HG03060 (cell line): ENCODE measurements around the gene NSL1.

ENCODE experiments used
- ATAC-seq: cut with Tn5 transposase; IDR thresholded peaks from one replicate; pipeline ENCODE4 v1.9.1; 2021; ENCODE audit warnings: low read depth, moderate number of reproducible peaks; ENCODE audit not compliant: unreplicated experiment

The NSL1 gene, protein sequence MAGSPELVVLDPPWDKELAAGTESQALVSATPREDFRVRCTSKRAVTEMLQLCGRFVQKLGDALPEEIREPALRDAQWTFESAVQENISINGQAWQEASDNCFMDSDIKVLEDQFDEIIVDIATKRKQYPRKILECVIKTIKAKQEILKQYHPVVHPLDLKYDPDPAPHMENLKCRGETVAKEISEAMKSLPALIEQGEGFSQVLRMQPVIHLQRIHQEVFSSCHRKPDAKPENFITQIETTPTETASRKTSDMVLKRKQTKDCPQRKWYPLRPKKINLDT

GRCh38 chr1:212791676-212792395, at the start of gene NSL1, which contains the start of gene TATDN3:
NSL1 (minus strand) TSS chr1:212791777; CDS start chr1:212791763, 14 bp downstream.
TATDN3 (plus strand) TSS chr1:212791894; CDS start chr1:212791922, 28 bp downstream.
- ATAC-seq, result peak; percentile 48

DNA sequence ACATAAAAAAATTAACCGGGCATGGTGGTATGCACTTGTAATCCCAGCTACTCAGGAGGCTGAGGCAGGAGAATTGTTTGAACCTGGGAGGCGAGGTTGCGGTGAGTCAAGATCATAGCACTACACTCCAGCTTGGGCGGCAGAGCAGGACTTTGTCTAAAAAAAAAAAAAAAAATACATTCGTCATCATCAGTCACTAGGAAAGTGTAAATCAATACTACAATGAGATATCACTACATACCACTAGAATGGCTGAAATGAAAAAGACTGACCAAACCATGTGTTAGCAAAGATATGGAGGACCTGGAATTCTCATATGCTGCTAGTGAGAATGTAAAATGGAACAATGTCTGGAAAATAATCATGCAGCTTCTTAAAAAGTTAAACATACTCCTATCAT, 46.6 kb upstream of the NSL1 start:
- ATAC-seq, result no peak

GRCh38 chr1:212833211-212834207, 41.9 kb upstream of the NSL1 start:
- peak; percentile 81 for ATAC-seq

DNA sequence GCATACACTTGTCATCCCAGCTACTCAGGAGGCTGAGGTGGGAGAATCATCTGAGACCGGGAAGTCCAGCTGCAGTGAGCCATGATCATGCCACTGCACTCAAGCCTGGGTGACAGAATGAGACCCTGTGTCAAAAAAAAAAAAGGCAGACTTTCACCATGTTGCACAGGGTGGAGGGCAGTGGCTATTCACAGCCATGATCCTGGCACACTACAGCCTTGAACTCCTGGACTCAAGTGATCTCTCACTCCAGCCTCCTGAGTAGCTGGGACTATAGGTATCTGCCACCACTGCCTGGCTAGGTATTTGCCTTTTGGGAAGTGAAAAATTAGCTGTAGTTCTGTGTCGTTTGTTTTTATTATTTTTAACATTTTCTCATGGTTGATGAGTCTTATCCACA, 36.8 kb upstream of the NSL1 start:
- no peak for ATAC-seq

- ATAC-seq, result no peak
Measured at GRCh38 chr1:212827831-212828278, 36.3 kb upstream of the NSL1 start.

GRCh38 chr1:212827171-212827776, 35.7 kb upstream of the NSL1 start:
- ATAC-seq, result no peak

- no peak for ATAC-seq
Measured at GRCh38 chr1:212825798-212826452, 34.3 kb upstream of the NSL1 start.

DNA sequence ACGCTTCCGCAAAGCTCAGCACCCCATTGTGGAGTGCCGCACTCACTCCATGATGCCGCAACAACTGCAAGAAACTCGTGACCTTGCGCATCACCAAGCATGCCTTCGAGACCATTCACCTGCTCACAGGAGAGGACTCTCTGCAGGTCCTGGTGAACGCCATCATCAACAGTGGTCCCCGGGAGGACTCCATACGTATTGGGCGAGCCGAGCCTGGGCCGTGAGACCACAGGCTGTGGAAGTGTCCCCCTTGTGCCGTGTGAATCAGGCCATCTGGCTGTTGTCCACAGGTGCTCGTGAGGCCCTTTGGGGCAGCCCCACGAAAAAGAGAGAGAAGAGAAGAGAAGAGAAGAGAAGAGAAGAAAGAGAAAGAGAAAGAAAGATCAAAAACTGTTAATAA, 32.6 kb upstream of the NSL1 start:
- no peak for ATAC-seq

DNA sequence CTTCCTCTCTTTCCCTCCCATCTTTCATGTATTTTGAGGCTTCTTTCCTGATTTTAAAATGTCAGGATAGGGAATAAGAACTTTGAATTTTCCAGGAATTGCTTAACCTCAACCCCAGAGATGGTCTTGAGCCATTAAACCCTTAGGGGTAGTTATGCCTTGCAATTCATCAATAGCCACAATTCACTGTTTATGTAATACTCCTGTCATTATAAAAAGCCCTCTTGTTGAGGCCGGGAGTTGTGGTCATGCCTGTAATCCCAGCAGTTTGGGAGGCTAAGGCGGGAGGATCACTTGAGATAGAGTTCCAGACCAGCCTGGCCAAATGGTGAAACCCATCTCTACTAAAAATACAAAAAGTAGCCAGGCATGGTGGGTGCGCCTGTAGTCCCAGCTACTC, 31.4 kb upstream of the NSL1 start:
- no peak for ATAC-seq

- ATAC-seq, result no peak
Measured at GRCh38 chr1:212820969-212821368, 29.4 kb upstream of the NSL1 start.

DNA sequence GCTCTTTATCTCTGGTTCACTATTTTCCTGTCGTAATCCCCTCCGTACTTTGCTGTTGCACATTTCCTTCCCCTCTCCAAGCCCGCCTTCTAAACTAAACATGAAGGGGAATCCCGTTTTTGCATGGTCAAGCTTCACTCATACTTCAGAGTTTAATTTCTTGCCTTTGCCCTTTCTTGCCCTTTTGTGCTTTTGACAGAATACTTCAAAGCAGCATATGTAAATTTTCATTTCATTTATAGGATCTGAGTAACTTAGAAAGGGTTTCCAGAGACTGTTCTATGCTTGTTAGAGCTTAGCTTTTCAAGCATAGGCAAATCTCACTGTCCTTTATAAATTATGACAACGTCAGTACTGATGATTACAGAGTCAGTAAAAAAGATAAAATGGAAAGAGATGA, 28.1 kb upstream of the NSL1 start:
- peak; percentile 64 for ATAC-seq

GRCh38 chr1:212816567-212817278, 25.1 kb upstream of the NSL1 start:
- no peak for ATAC-seq

DNA sequence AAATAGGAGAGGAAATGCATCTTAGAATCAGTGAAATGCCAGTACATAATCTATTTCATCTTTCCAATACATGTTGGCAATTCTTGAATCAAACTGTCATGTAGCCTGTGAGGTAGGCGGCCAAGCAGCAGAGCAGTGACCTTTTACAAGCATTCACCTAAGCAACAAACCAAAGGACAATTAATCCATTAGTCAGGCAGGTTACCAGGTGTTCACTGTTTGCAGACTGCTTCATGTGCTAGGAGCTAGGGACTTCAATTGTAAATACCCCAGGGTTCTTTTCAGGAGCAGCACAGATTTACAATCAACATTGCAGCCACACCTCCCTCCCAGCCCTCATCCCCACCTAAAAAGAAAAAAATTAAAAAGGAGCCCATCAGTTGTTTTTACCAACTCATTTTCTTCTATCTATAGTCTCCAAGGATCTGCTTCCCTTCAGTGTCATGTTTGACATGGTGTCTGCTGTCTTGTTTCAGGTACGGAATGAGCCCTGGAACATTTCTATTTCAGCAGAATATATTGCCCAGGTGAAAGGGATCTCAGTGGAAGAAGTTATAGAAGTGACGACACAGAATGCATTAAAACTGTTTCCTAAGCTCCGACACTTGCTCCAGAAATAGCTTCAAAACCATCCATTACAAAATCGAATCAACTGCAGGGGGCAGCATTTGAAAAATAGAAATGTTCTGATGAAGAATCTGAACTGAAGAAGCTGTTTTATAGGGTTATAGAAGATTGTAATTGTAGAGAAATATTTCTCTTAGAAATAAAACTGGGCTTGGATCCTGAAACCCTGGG, 23.2 kb upstream of the NSL1 start:
- no peak for ATAC-seq

DNA sequence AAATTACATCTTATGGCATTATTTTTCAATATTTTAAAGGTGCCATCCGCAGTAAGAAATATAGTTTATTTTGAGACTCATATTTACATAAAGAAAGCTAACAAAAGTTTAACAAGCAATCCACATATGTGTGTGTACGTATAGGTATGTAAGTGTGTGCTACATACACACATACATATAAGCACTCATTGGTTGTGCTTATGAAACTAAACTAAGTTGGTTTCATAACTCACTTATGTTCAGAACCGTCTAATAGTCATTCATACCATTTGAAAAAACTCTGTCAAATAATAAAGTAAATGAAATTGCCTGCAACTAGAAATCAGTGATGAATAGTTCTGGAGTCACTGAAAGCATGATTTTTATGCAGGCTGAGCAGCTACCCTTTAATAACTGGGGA, 14.2 kb upstream of the NSL1 start:
- ATAC-seq, result no peak

DNA sequence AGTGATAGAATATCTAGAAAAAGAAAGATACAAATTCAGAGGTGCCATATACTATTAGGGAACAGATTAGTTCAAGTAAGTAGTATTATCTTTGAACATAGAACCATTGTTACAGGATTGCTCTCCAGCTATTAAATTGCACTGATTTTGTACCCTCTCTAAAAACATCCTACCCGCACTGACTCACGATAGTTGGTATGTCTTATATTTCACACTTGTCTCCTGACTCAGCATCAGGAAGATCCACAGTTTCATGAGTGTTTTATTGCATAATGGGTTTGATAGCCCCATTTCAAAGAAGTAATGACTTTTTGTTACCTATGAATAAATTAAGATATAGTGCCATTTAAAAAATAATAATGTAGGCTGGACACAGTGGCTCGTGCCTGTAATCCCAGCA, 6.1 kb upstream of the NSL1 start:
- no peak for ATAC-seq

- ATAC-seq, result peak; percentile 77
Measured at GRCh38 chr1:212794561-212795014, 3.0 kb upstream of the NSL1 start.

- ATAC-seq, result no peak
Measured at GRCh38 chr1:212792396-212792908, 875 bp upstream of the NSL1 start.

DNA sequence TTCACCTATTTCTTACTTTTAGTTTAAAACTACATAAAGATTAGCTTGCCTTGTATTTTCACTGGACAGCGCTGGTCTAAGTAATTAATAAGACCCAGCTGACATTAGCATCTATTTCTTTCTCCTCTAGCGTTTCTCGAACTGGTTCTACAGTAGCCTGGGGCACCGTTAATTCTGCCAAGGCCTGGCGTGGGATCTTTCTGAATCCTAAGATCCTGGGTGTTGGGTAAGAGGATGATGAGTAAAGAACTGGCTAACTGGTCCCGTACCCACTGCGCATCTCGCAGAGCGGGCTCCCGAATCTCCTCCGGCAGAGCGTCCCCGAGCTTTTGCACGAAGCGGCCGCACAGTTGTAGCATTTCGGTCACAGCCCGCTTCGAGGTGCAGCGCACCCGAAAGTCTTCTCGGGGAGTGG, 309 bp downstream of the NSL1 start:
- peak; percentile 18 for ATAC-seq
